MM.1S (cell line): ENCODE results near the gene PER2.

Source experiments
- DNase-seq: peaks from one replicate; pipeline ENCODE4 v3.0.0-alpha.2; 2015
- H2AFZ ChIP-seq: fragments of 300-600 bp; sonication (generic); 2 replicates; pipeline ENCODE4 v1.6.0; 2016; ENCODE audit warnings: antibody characterized with exemption, low read length
- H3F3A ChIP-seq: fragments of 300-600 bp; sonication (generic); 2 replicates; pipeline ENCODE4 v1.6.1; 2016; ENCODE audit warnings: mild to moderate bottlenecking, antibody characterized with exemption, low read length, moderate library complexity, mixed read lengths; ENCODE audit not compliant: insufficient read depth
- H3K27ac ChIP-seq: fragments of 300-600 bp; sonication (generic); 2 replicates; pipeline ENCODE4 v1.5.1; 2016; ENCODE audit warnings: mild to moderate bottlenecking, low read length
- H3K27me3 ChIP-seq: fragments of 300-600 bp; sonication (generic); replicated peaks from 2 replicates; pipeline ENCODE4 v1.6.0; 2016; ENCODE audit warnings: low read length; ENCODE audit not compliant: insufficient read depth
- H3K36me3 ChIP-seq: fragments of 300-600 bp; sonication (generic); replicated peaks from 2 replicates; pipeline ENCODE4 v1.6.1; 2016; ENCODE audit warnings: mild to moderate bottlenecking, low read length, mixed read lengths; ENCODE audit not compliant: insufficient read depth
- H3K4me1 ChIP-seq: fragments of 300-600 bp; sonication (generic); 2 replicates; pipeline ENCODE4 v1.6.1; 2016; ENCODE audit warnings: low read length, mixed read lengths
- H3K4me2 ChIP-seq: fragments of 300-600 bp; sonication (generic); 2 replicates; pipeline ENCODE4 v1.6.0; 2016; ENCODE audit warnings: low read depth, low read length
- H3K4me3 ChIP-seq: fragments of 300-600 bp; sonication (generic); 2 replicates; pipeline ENCODE4 v1.5.1; 2016; ENCODE audit warnings: low read length, mixed read lengths
- H3K79me2 ChIP-seq: fragments of 300-600 bp; sonication (generic); 2 replicates; pipeline ENCODE4 v1.6.1; 2016; ENCODE audit warnings: mixed run types, low read length, mixed read lengths
- H3K9ac ChIP-seq: fragments of 300-600 bp; sonication (generic); 2 replicates; pipeline ENCODE4 v1.6.1; 2016; ENCODE audit warnings: low read length, mixed read lengths
- H3K9me2 ChIP-seq: fragments of 300-600 bp; sonication (generic); replicated peaks from 2 replicates; pipeline ENCODE4 v1.6.1; 2016; ENCODE audit warnings: mild to moderate bottlenecking, low read length, mixed read lengths; ENCODE audit not compliant: insufficient read depth
- H3K9me3 ChIP-seq: fragments of 300-600 bp; sonication (generic); replicated peaks from 2 replicates; pipeline ENCODE4 v1.6.1; 2016; ENCODE audit warnings: mild to moderate bottlenecking, low read length, mixed read lengths; ENCODE audit not compliant: insufficient read depth
- H4K20me1 ChIP-seq: fragments of 300-600 bp; sonication (generic); 2 replicates; pipeline ENCODE4 v1.6.1; 2016; ENCODE audit warnings: mild to moderate bottlenecking, low read length, moderate library complexity, mixed read lengths; ENCODE audit not compliant: insufficient read depth
- EZH2 ChIP-seq: fragments of 300-600 bp; sonication (generic); optimal IDR thresholded peaks from 2 replicates; pipeline ENCODE3; 2017; ENCODE audit warnings: low read depth, mild to moderate bottlenecking, antibody characterized with exemption, low read length, mixed read lengths
- EZH2phosphoT487 ChIP-seq: fragments of 300-600 bp; sonication (generic); IDR thresholded peaks from 2 replicates; pipeline ENCODE4 v1.6.1; 2018; ENCODE audit warnings: antibody characterized with exemption, low read length
- TF ChIP-seq, protein P1 (sequence below): fragments of 300-600 bp; sonication (generic); IDR thresholded peaks from 2 replicates; pipeline ENCODE4 v1.5.1; 2016; ENCODE audit warnings: antibody characterized with exemption, low read length, mixed read lengths

Gene PER2

GRCh38 chr2:238225121-238225520 lies 63.3 kb downstream of the PER2 start:
- Histone ChIP-seq H3F3A (no peaks in the 10 kb centered on the region), H3K27me3 (no peaks in the 10 kb centered on the region), H4K20me1 (no peaks in the 10 kb centered on the region), H2AFZ (no peak overlapping the region), H3K4me3 (no peak overlapping the region), H3K79me2 (no peaks in the 10 kb centered on the region), H3K9me2 (no peaks in the 10 kb centered on the region), H3K9me3 (no peaks in the 10 kb centered on the region), H3K4me1 (no peaks in the 10 kb centered on the region), H3K36me3 (no peaks in the 10 kb centered on the region), H3K27ac (no peak overlapping the region), H3K9ac (no peak overlapping the region), H3K4me2 (no peak overlapping the region)
- DNase-seq = no peak
- TF ChIP-seq EZH2 = no peak
- no peak for TF ChIP-seq EZH2phosphoT487
- TF ChIP-seq, protein P1, sequence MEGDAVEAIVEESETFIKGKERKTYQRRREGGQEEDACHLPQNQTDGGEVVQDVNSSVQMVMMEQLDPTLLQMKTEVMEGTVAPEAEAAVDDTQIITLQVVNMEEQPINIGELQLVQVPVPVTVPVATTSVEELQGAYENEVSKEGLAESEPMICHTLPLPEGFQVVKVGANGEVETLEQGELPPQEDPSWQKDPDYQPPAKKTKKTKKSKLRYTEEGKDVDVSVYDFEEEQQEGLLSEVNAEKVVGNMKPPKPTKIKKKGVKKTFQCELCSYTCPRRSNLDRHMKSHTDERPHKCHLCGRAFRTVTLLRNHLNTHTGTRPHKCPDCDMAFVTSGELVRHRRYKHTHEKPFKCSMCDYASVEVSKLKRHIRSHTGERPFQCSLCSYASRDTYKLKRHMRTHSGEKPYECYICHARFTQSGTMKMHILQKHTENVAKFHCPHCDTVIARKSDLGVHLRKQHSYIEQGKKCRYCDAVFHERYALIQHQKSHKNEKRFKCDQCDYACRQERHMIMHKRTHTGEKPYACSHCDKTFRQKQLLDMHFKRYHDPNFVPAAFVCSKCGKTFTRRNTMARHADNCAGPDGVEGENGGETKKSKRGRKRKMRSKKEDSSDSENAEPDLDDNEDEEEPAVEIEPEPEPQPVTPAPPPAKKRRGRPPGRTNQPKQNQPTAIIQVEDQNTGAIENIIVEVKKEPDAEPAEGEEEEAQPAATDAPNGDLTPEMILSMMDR = no peak

DNA sequence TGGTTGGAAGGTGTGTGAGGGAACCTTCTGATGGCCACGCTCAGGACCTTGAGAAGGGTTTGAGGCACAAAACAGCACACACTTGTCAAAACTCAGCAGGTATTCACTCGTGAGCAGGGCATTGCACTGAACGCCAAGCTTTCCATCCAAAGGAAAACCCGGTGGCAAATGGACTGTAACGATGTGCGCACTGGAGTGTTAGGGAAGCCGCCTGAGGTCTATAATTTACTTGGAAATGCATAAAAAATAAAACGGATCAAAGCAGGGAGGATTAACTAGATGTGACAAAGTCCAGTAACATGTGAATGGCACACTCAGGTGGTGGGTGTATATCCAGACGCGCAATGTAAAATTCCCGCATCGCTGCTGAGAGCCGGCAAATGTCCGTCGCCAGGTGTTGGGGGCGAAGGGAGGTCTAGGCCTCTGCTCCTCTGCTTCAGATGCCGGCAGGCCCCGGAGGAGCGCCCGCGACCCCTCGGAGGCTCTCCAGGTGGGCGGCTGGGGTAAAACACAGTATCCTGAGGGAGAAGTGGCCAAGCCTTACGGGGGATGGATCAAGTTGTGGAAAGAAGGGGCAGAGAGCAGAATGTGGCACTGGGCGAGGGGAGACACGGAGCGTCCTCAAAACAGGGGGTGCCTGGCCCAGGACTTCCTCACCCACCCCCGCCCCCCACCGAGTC lies 63.9 kb downstream of the PER2 start:
- H3K27me3 ChIP-seq = no peaks in the 10 kb centered on the region
- H3K36me3 ChIP-seq = no peaks in the 10 kb centered on the region
- no peaks in the 10 kb centered on the region for H4K20me1 ChIP-seq
- no peak overlapping the region for H3K4me2 ChIP-seq
- H3K9me3 ChIP-seq = no peaks in the 10 kb centered on the region
- H3K4me1 ChIP-seq = no peaks in the 10 kb centered on the region
- H3K9me2 ChIP-seq = no peaks in the 10 kb centered on the region
- no peaks in the 10 kb centered on the region for H3K79me2 ChIP-seq
- no peaks in the 10 kb centered on the region for H3F3A ChIP-seq
- no peak overlapping the region for H2AFZ ChIP-seq
- H3K4me3 ChIP-seq = no peak overlapping the region
- DNase-seq = no peak
- TF ChIP-seq EZH2 (no peak), EZH2phosphoT487 (no peak)
- TF ChIP-seq, protein P1 = no peak
- H3K9ac ChIP-seq = no peak overlapping the region
- H3K27ac ChIP-seq = no peak overlapping the region

- no peak for DNase-seq
- Histone ChIP-seq H3K4me1 (no peaks in the 10 kb centered on the region), H2AFZ (no peak overlapping the region), H3K27me3 (no peaks in the 10 kb centered on the region), H3K36me3 (no peaks in the 10 kb centered on the region), H3K9me3 (no peaks in the 10 kb centered on the region), H3K4me3 (no peak overlapping the region), H3F3A (no peaks in the 10 kb centered on the region), H3K27ac (no peak overlapping the region), H3K9me2 (no peaks in the 10 kb centered on the region), H4K20me1 (no peaks in the 10 kb centered on the region), H3K79me2 (no peaks in the 10 kb centered on the region), H3K4me2 (no peak overlapping the region), H3K9ac (no peak overlapping the region)
- TF ChIP-seq EZH2phosphoT487 = no peak
- TF ChIP-seq, protein P1 = no peak
- TF ChIP-seq EZH2 = no peak
Measured at GRCh38 chr2:238220892-238221521, 67.4 kb downstream of the PER2 start.
